ENCODE measurements around the gene KCNJ16.

DNA sequence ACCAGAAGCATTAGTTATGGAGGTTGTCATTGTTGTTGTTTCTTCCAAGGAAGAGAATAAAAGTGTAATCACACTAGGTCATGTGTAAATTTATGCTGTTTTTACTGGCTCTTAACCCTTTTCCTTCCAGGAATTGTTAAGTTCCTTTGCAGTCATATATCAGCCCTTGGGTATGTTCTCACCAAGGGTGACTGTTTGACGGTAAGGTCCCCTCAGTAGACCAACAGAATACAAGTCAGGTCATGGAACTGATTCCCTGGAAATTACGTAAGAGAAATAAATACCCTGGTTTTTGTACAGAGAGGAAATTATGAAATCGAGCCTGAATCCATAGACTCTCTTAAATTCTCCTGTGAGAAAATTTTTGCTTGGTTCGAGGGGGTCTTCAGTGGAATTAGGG, 83.2 kb downstream of the KCNJ16 start:
- no peak for TF ChIP-seq POLR2AphosphoS5 (IDR thresholded peaks at IDR 0.05)
- TF ChIP-seq, protein P1, sequence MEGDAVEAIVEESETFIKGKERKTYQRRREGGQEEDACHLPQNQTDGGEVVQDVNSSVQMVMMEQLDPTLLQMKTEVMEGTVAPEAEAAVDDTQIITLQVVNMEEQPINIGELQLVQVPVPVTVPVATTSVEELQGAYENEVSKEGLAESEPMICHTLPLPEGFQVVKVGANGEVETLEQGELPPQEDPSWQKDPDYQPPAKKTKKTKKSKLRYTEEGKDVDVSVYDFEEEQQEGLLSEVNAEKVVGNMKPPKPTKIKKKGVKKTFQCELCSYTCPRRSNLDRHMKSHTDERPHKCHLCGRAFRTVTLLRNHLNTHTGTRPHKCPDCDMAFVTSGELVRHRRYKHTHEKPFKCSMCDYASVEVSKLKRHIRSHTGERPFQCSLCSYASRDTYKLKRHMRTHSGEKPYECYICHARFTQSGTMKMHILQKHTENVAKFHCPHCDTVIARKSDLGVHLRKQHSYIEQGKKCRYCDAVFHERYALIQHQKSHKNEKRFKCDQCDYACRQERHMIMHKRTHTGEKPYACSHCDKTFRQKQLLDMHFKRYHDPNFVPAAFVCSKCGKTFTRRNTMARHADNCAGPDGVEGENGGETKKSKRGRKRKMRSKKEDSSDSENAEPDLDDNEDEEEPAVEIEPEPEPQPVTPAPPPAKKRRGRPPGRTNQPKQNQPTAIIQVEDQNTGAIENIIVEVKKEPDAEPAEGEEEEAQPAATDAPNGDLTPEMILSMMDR (IDR thresholded peaks at IDR 0.05): no peak
